GM10266 (cell line): ENCODE measurements around the gene TRNP1.

Experiments
- DNase-seq: peaks from one replicate; pipeline ENCODE4 v3.0.0; 2012; ENCODE audit errors: extremely low spot score
- CTCF ChIP-seq: IDR thresholded peaks from 2 replicates; pipeline ENCODE4 v1.5.1; 2012; ENCODE audit warnings: mild to moderate bottlenecking, low read depth; ENCODE audit not compliant: control insufficient read depth, insufficient read depth; ENCODE audit errors: missing control alignments

Gene TRNP1

GRCh38 chr1:26999440-26999987 is 6.0 kb downstream of the TRNP1 start:
- no peak for TF ChIP-seq CTCF
- no peak for DNase-seq

GRCh38 chr1:27000090-27000816 is 6.8 kb downstream of the TRNP1 start:
- TF ChIP-seq CTCF = no peak
- DNase-seq = no peak

GRCh38 chr1:27000817-27001460 is 7.4 kb downstream of the TRNP1 start:
- DNase-seq = no peak
- no peak for TF ChIP-seq CTCF

- DNase-seq = peak; percentile 38
- no peak for TF ChIP-seq CTCF
Measured at GRCh38 chr1:27001570-27002360, 8.3 kb downstream of the TRNP1 start.

- TF ChIP-seq CTCF = no peak
- peak; percentile 27 for DNase-seq
Measured at GRCh38 chr1:27003745-27004470, 10.4 kb downstream of the TRNP1 start.

GRCh38 chr1:27004471-27005165 is 11.1 kb downstream of the TRNP1 start:
- DNase-seq = peak; percentile 12
- no peak for TF ChIP-seq CTCF
